M059J (cell line): ENCODE measurements around the gene ZNF467. TPM values are rescaled to one million over a fixed set of nuclear protein-coding genes. Genes with fewer than 3 reads are reported as not detected.

Experiments
- DNase-seq: peaks from one replicate; pipeline ENCODE4 v3.0.0-alpha.2; 2012; ENCODE audit warnings: low read depth
- total RNA-seq: library from RNA; depleted of rRNA; stranded (reverse); fragments of >200 nt; shearing (Covaris generic); gene quantifications from 2 replicates; pipeline ENCODE4 v1.2.3, GENCODE V29; 2014

ZNF467 gene
- total RNA-seq, 1 experiment from 2014 or later = 0.96 TPM

GRCh38 chr7:149751043-149751775 is 22.2 kb downstream of the ZNF467 start:
- no peak for DNase-seq

GRCh38 chr7:149750122-149750845 is 23.1 kb downstream of the ZNF467 start:
- no peak for DNase-seq

GRCh38 chr7:149748076-149748874 is 25.1 kb downstream of the ZNF467 start:
- DNase-seq = peak; percentile 10

- peak; percentile 22 for DNase-seq
These were observed 29.7 kb downstream of the ZNF467 start for GRCh38 chr7:149743476-149744255.

- DNase-seq = peak; percentile 57
These were observed 31.2 kb downstream of the ZNF467 start for GRCh38 chr7:149742075-149742701.

GRCh38 chr7:149741629-149742028 is 31.8 kb downstream of the ZNF467 start:
- peak; percentile 30 for DNase-seq

- DNase-seq = no peak
These were observed 36.7 kb downstream of the ZNF467 start for GRCh38 chr7:149736478-149737360.

- no peak for DNase-seq
These were observed 37.5 kb downstream of the ZNF467 start for GRCh38 chr7:149735779-149736477.

GRCh38 chr7:149735181-149735602 is 38.2 kb downstream of the ZNF467 start:
- DNase-seq = no peak

GRCh38 chr7:149734791-149735075 is 38.7 kb downstream of the ZNF467 start:
- no peak for DNase-seq

- DNase-seq = no peak
These were observed 39.2 kb downstream of the ZNF467 start for GRCh38 chr7:149733924-149734790.

- DNase-seq = no peak
These were observed 40.1 kb downstream of the ZNF467 start for GRCh38 chr7:149733131-149733923.

- no peak for DNase-seq
These were observed 40.8 kb downstream of the ZNF467 start for GRCh38 chr7:149732611-149733010.

- no peak for DNase-seq
These were observed 41.3 kb downstream of the ZNF467 start for GRCh38 chr7:149732111-149732561.

GRCh38 chr7:149731207-149731955 is 42.0 kb downstream of the ZNF467 start:
- DNase-seq = no peak

GRCh38 chr7:149729983-149730801 is 43.2 kb downstream of the ZNF467 start:
- DNase-seq = no peak
